CD14-positive monocyte (primary cell): Measurements from ENCODE around the gene HINT3. TPM values are rescaled to one million over a fixed set of nuclear protein-coding genes. Genes with fewer than 3 reads are reported as not detected.

Experiments
- DNase-seq, 3 donors: peaks; one replicate each; pipeline ENCODE4 v3.0.0-alpha.2; 2011 to 2022
- H2AFZ ChIP-seq: 2 replicates; pipeline ENCODE4 v1.6.0; 2012; ENCODE audit warnings: mild to moderate bottlenecking, low read depth, low read length, inconsistent platforms; ENCODE audit not compliant: insufficient read depth, poor library complexity, severe bottlenecking
- H3K27ac ChIP-seq, 2 donors: 1 replicate in 1 of 2; 2 replicates in 1 of 2; pipeline ENCODE4 v1.5.1; 2012 to 2013; ENCODE audit warnings: low read length in 2 of 2, control low read depth in 1 of 2, inconsistent platforms in 1 of 2, low read depth in 1 of 2, mild to moderate bottlenecking in 1 of 2
- H3K27me3 ChIP-seq, 2 donors: one replicate each; pipeline versions ENCODE4 v1.6.0 to v1.6.1; 2011 to 2013; ENCODE audit warnings: low read length in 2 of 2; ENCODE audit not compliant: control insufficient read depth in 2 of 2, insufficient read depth in 2 of 2
- H3K36me3 ChIP-seq, 2 donors: replicated peaks in 1 of 2; 1 replicate in 1 of 2; 2 replicates in 1 of 2; pipeline versions ENCODE4 v1.5.1 to v1.6.1; 2012 to 2013; ENCODE audit warnings: low read length in 2 of 2, control low read depth in 1 of 2, inconsistent platforms in 1 of 2, mild to moderate bottlenecking in 1 of 2; ENCODE audit not compliant: insufficient read depth in 2 of 2, control insufficient read depth in 1 of 2
- H3K4me1 ChIP-seq, 2 donors: 1 replicate in 1 of 2; 2 replicates in 1 of 2; pipeline versions ENCODE4 v1.5.1 to v1.6.1; 2012 to 2013; ENCODE audit warnings: low read length in 2 of 2, control low read depth in 1 of 2, inconsistent platforms in 1 of 2, mild to moderate bottlenecking in 1 of 2, moderate library complexity in 1 of 2; ENCODE audit not compliant: insufficient read depth in 2 of 2, control insufficient read depth in 1 of 2
- H3K4me2 ChIP-seq: replicated peaks from 2 replicates; pipeline ENCODE3; 2012; ENCODE audit warnings: low read length, moderate library complexity, mild to moderate bottlenecking; ENCODE audit not compliant: poor library complexity, severe bottlenecking; ENCODE audit errors: extremely low read depth
- H3K4me3 ChIP-seq, 3 experiments: fragments of 200-600 bp in 1 of 3; sonication (generic) in 1 of 3; replicated peaks in 1 of 3; 1 replicate in 2 of 3; 2 replicates in 1 of 3; pipeline ENCODE4 v1.5.1; 2011 to 2013; ENCODE audit warnings: low read length in 3 of 3, mild to moderate bottlenecking in 3 of 3, control low read depth in 2 of 3, low read depth in 2 of 3, inconsistent platforms in 1 of 3, moderate library complexity in 1 of 3
- H3K79me2 ChIP-seq: 2 replicates; pipeline ENCODE4 v1.6.0; 2012; ENCODE audit warnings: mild to moderate bottlenecking, control low read depth, inconsistent platforms, low read length, moderate library complexity; ENCODE audit not compliant: insufficient read depth
- H3K9ac ChIP-seq: 2 replicates; pipeline ENCODE4 v1.6.0; 2017; ENCODE audit warnings: low read length, mild to moderate bottlenecking; ENCODE audit not compliant: insufficient read depth, poor library complexity, severe bottlenecking
- H3K9me3 ChIP-seq, 2 donors: replicated peaks in 1 of 2; 1 replicate in 1 of 2; 2 replicates in 1 of 2; pipeline versions ENCODE4 v1.5.1 to v1.6.1; 2012 to 2013; ENCODE audit warnings: low read length in 2 of 2, control low read depth in 1 of 2; ENCODE audit not compliant: control insufficient read depth in 1 of 2, insufficient read depth in 1 of 2
- H4K20me1 ChIP-seq: 2 replicates; pipeline ENCODE4 v1.6.0; 2012; ENCODE audit warnings: mild to moderate bottlenecking, low read length, control low read depth, moderate library complexity; ENCODE audit not compliant: insufficient read depth
- H3K27ac Mint-ChIP-seq, 7 donors: one replicate each; pipeline ENCODE4 v1.8.0; 2020; ENCODE audit warnings: mild to moderate bottlenecking in 7 of 7, mixed read lengths in 7 of 7, moderate library complexity in 6 of 7, inconsistent platforms in 2 of 7
- H3K27me3 Mint-ChIP-seq, 3 donors: one replicate each; pipeline ENCODE4 v1.8.0; 2021 to 2022; ENCODE audit warnings: low read depth in 3 of 3, mild to moderate bottlenecking in 3 of 3, mixed read lengths in 3 of 3, moderate library complexity in 3 of 3, inconsistent platforms in 1 of 3
- H3K36me3 Mint-ChIP-seq, 2 donors: one replicate each; pipeline ENCODE4 v1.8.0; 2020; ENCODE audit warnings: mixed read lengths in 2 of 2, inconsistent platforms in 1 of 2, mild to moderate bottlenecking in 1 of 2
- H3K4me1 Mint-ChIP-seq: one replicate; pipeline ENCODE4 v1.8.0; 2020; ENCODE audit warnings: mild to moderate bottlenecking, mixed read lengths
- H3K4me3 Mint-ChIP-seq, 2 donors: one replicate each; pipeline ENCODE4 v1.8.0; 2020; ENCODE audit warnings: mild to moderate bottlenecking in 2 of 2, mixed read lengths in 2 of 2, moderate library complexity in 1 of 2
- H3K9me3 Mint-ChIP-seq, 7 donors: one replicate each; pipeline ENCODE4 v1.8.0; 2020 to 2022; ENCODE audit warnings: mixed read lengths in 7 of 7, mild to moderate bottlenecking in 6 of 7, moderate library complexity in 6 of 7, inconsistent platforms in 2 of 7
- WGBS: methylation state at CpG from one replicate; pipeline ENCODE4 v1.1.5; 2013; ENCODE audit warnings: missing lambda C conversion rate; ENCODE audit not compliant: insufficient coverage; 5-methylcytosine and 5-hydroxymethylcytosine counted together
- intact Hi-C, 2 donors: fragments of 100-400 bp; cut with micrococcal nuclease; formaldehyde crosslinking; loops; one replicate each; pipeline versions ENCODE4 v1.15.0 to v1.15.1; 2023
- polyA plus RNA-seq, 3 donors: library from polyadenylated mRNA; depleted of rRNA in 1 of 3; unstranded in 2 of 3; stranded (reverse) in 1 of 3; fragments of 300-500 nt in 2 of 3; fragments of >200 nt in 1 of 3; fragmentation: Illumina TruSeq in 2 of 3; gene quantifications; 1 replicate in 2 of 3; 2 replicates in 1 of 3; pipeline ENCODE4 v1.2.3, GENCODE V29; 2012 to 2021
- TF ChIP-seq, protein P1 (sequence below): fragments of 200-600 bp; IDR thresholded peaks from one replicate; pipeline ENCODE4 v1.8.0; 2022; ENCODE audit warnings: antibody characterized with exemption, mild to moderate bottlenecking

HINT3 gene
- polyA plus RNA-seq, 3 donors = 5.3 to 18.0 (median 12.3) TPM

DNA sequence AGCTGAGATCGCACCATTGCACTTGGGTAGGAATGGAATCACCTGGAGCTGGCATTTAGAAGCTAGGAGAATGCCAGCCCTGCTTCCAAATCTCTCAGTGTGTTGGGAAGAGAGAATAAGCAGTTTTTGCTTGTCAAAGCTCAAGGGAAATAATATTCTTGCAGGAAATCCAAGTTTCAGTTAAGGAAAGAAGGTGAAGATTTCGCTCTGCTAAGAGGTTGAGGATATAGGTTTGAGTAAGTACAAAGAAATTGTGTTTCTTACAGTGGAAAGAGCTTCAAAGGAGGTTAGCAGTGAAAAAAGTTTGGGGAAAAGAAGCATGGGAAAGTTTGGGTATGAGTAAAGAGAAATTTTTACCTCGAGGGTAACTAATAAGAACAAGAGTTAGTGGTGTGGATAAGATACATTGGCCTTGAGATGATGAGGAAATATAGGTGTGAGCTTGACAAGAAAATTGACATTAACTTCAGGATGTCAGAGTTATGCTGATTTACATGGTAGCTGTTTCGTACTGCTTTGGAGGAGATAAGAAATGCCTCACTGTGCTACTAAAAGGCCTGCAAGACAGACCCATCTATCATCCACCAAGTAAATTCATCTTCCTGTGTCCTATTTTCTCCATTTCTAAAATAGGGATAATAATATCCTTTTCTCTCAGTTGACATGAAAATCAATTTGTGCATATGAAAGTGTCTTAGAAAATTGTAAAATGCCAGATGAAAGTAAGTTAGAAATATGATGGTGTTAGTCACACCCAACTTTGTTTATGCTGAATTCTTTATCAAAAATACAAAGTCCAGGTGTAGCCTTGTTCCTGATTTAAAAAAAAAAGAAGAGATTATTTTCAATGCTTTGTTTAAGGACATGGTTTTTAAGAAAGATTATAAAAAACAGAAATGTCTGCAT, 12.8 kb upstream of the HINT3 start:
- H3K9me3 Mint-ChIP-seq = no peaks in the 10 kb centered on the region
- Histone ChIP-seq H3K36me3 (no peaks in the 10 kb centered on the region), H3K9me3 (no peaks in the 10 kb centered on the region), H3K27me3 (no peaks in the 10 kb centered on the region), H4K20me1 (no peaks in the 10 kb centered on the region), H3K27ac (peak overlapping the region in 1 of 2 donors; percentile 71), H2AFZ (peak overlapping the region; percentile 68), H3K4me3 (peak overlapping the region in 1 of 3 experiments; percentile 46), H3K9ac (no peak overlapping the region), H3K79me2 (no peaks in the 10 kb centered on the region), H3K4me2 (peak overlapping the region; percentile 57), H3K4me1 (peaks cover 8 to 21% of the 10 kb centered on the region in 2 donors)
- H3K36me3 Mint-ChIP-seq = no peaks in the 10 kb centered on the region
- TF ChIP-seq, protein P1, sequence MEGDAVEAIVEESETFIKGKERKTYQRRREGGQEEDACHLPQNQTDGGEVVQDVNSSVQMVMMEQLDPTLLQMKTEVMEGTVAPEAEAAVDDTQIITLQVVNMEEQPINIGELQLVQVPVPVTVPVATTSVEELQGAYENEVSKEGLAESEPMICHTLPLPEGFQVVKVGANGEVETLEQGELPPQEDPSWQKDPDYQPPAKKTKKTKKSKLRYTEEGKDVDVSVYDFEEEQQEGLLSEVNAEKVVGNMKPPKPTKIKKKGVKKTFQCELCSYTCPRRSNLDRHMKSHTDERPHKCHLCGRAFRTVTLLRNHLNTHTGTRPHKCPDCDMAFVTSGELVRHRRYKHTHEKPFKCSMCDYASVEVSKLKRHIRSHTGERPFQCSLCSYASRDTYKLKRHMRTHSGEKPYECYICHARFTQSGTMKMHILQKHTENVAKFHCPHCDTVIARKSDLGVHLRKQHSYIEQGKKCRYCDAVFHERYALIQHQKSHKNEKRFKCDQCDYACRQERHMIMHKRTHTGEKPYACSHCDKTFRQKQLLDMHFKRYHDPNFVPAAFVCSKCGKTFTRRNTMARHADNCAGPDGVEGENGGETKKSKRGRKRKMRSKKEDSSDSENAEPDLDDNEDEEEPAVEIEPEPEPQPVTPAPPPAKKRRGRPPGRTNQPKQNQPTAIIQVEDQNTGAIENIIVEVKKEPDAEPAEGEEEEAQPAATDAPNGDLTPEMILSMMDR = no peak
- H3K27ac Mint-ChIP-seq = peak overlapping the region in 2 of 7 donors; percentile 12 to 30
- peaks cover 34% of the 10 kb centered on the region for H3K4me1 Mint-ChIP-seq
- intact Hi-C loops = no loop called here
- peaks cover 0 to 2% (median 0%) of the 10 kb centered on the region in 3 donors for H3K27me3 Mint-ChIP-seq
- WGBS = 97% methylated on average over 3 of the region's 4 CpGs
- no peak for DNase-seq
- H3K4me3 Mint-ChIP-seq = no peak overlapping the region

DNA sequence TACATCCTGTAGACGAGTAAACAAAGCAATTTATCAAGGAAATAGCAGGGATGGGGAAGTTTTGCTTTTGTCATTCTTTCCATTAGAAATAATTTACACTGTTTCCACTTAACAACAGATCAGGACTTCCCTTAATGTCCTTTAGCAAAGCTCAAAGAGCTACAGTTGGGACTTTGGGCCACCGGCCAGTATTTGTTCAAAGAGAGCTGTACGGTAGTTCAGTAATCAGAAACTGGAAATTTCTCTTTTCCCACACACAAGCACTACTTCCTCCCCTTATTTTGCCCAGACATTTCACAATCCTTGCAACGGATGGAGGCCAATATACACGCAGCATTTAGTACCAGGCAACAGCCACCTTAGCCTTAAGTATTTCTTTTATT, 12.1 kb upstream of the HINT3 start:
- peak overlapping the region in 2 of 3 experiments; percentile 10 to 46 for H3K4me3 ChIP-seq
- no peak overlapping the region for H3K9ac ChIP-seq
- intact Hi-C loops = no loop called here
- Mint-ChIP-seq H3K27ac (peak overlapping the region in 6 of 7 donors; percentile 25 to 64 (median 57)), H3K4me1 (peaks cover 34% of the 10 kb centered on the region), H3K4me3 (peak overlapping the region in 1 of 2 donors; percentile 72), H3K9me3 (no peaks in the 10 kb centered on the region), H3K27me3 (no peaks in the 10 kb centered on the region), H3K36me3 (no peaks in the 10 kb centered on the region)
- peak; percentile 32 to 72 (median 42) for DNase-seq
- H4K20me1 ChIP-seq = no peaks in the 10 kb centered on the region
- 0% methylated on average over 2 of the region's 5 CpGs for WGBS
- TF ChIP-seq, protein P1 = no peak
- H3K27me3 ChIP-seq = no peaks in the 10 kb centered on the region
- no peaks in the 10 kb centered on the region for H3K79me2 ChIP-seq
- H3K36me3 ChIP-seq = no peaks in the 10 kb centered on the region
- peak overlapping the region in 1 of 2 donors; percentile 71 for H3K27ac ChIP-seq
- no peaks in the 10 kb centered on the region for H3K9me3 ChIP-seq
- peak overlapping the region; percentile 68 for H2AFZ ChIP-seq
- peak overlapping the region; percentile 57 for H3K4me2 ChIP-seq
- H3K4me1 ChIP-seq = peaks cover 8 to 21% of the 10 kb centered on the region in 2 donors
